Measurements from ENCODE around the gene SLC52A3.

GRCh38 chr20:717271-717670, 51.0 kb downstream of the SLC52A3 start:
- TF ChIP-seq CTCF (IDR thresholded peaks at IDR 0.05; ENCODE audit: low read length), result no peak
- no peak for TF ChIP-seq EZH2 (IDR thresholded peaks at IDR 0.05; ENCODE audit: borderline replicate concordance, low read length)
